ENCODE data around the gene ESYT1.

Gene ESYT1

GRCh38 chr12:56158029-56158925 lies 30.2 kb downstream of the ESYT1 start, which contains the start of gene MYL6 (continued):
- TF ChIP-seq ZBTB20 (tag by site-specific recombination; IDR thresholded peaks at IDR 0.05): peak; percentile 32; the same call in 1 of the 2 replicates
- TF ChIP-seq ZNF626 (tag by site-specific recombination; IDR thresholded peaks at IDR 0.05): no peak
- TF ChIP-seq ZNF274 (IDR thresholded peaks at IDR 0.05; ENCODE audit: low read length): no peak
- TF ChIP-seq ZNF274 (tag by site-specific recombination; IDR thresholded peaks at IDR 0.05; ENCODE audit: borderline replicate concordance): no peak
- TF ChIP-seq PRDM4 (tag by site-specific recombination; IDR thresholded peaks at IDR 0.05): peak; percentile 66; the same call in 1 of the 2 replicates
- TF ChIP-seq ZBTB48 (tag by site-specific recombination; IDR thresholded peaks at IDR 0.05): peak; percentile 76

GRCh38 chr12:56158926-56159461 lies 30.9 kb downstream of the ESYT1 start:
- H3K4me1 ChIP-seq (ENCODE audit: control insufficient read depth, insufficient read depth, low read length): peaks cover 3% of the 10 kb centered on the region; the same call in 1 of the 2 replicates
- POLR2A ChIA-PET: interaction anchor here (0.8 to 2.8 kb wide), 14 partner anchors 11 to 477 kb away, joined by 3 to 42 read pairs (median 4); partner anchors contain the start of genes ESYT1, PA2G4, RNF41 and SMARCC2
- TF ChIP-seq HOXD13 (CRISPR knock-in tag; IDR thresholded peaks at IDR 0.05; ENCODE audit: borderline replicate concordance) (no peak), YY2 (tag by site-specific recombination; IDR thresholded peaks at IDR 0.05) (no peak), ZNF202 (tag by site-specific recombination; IDR thresholded peaks at IDR 0.05; ENCODE audit: borderline replicate concordance) (no peak), KLF7 (tag by site-specific recombination; IDR thresholded peaks at IDR 0.05; ENCODE audit: borderline replicate concordance) (no peak), ZNF341 (tag by site-specific recombination; IDR thresholded peaks at IDR 0.05; ENCODE audit: low read depth) (peak; percentile 57), ZNF692 (tag by site-specific recombination; IDR thresholded peaks at IDR 0.05) (no peak), OSR2 (tag by site-specific recombination; IDR thresholded peaks at IDR 0.05) (0 out of 2 replicates have a peak, but pooled peaks have one; percentile 30), MZF1 (tag by site-specific recombination; IDR thresholded peaks at IDR 0.05; ENCODE audit: borderline replicate concordance) (no peak), CTCF (tag by site-specific recombination; IDR thresholded peaks at IDR 0.05) (no peak), ZBTB44 (tag by site-specific recombination; IDR thresholded peaks at IDR 0.05) (no peak), ZNF707 (tag by site-specific recombination; IDR thresholded peaks at IDR 0.05) (no peak), ZNF18 (tag by site-specific recombination; IDR thresholded peaks at IDR 0.05) (no peak), ZNF324 (tag by site-specific recombination; IDR thresholded peaks at IDR 0.05) (no peak), ZNF654 (tag by site-specific recombination; IDR thresholded peaks at IDR 0.05; ENCODE audit: low read depth) (no peak), ZSCAN5A (tag by site-specific recombination; IDR thresholded peaks at IDR 0.05) (no peak), SCRT2 (tag by site-specific recombination; IDR thresholded peaks at IDR 0.05) (no peak), SP3 (tag by site-specific recombination; IDR thresholded peaks at IDR 0.05) (no peak), KLF8 (tag by site-specific recombination; IDR thresholded peaks at IDR 0.05) (no peak)

More at GRCh38 chr12:56158926-56159461, 30.9 kb downstream of the ESYT1 start:
- Histone ChIP-seq H3K4me3 (ENCODE audit: low read depth, low read length) (peak overlapping the region; percentile 90), H3K36me3 (ENCODE audit: control insufficient read depth in 2 of 2, insufficient read depth in 1 of 2, low read length in 2 of 2) (peaks cover 19 to 69% of the 10 kb centered on the region in 2 experiments), H3K9me3 (ENCODE audit: control insufficient read depth, insufficient read depth, low read depth, low read length) (no peaks in the 10 kb centered on the region), H3K27ac (ENCODE audit: extremely low read depth, low read depth, low read length) (peak overlapping the region; percentile 92)
- CTCF ChIA-PET: interaction anchor here (0.6 to 2.0 kb wide), 6 partner anchors 31 to 395 kb away, joined by 3 to 17 read pairs (median 6); partner anchors contain the start of genes ERBB3, ESYT1 and SMARCC2
